Stimulated activated CD4-positive, alpha-beta T cell treated with anti-CD3 and anti-CD28 coated beads, Interleukin-15, amount 100 ng/mL, for 24 hours (primary cell): ENCODE data around the gene KDM4B.

Experiments used
- DNase-seq: peaks from one replicate; pipeline ENCODE4 v3.0.0-alpha.2; 2020

KDM4B gene

DNA sequence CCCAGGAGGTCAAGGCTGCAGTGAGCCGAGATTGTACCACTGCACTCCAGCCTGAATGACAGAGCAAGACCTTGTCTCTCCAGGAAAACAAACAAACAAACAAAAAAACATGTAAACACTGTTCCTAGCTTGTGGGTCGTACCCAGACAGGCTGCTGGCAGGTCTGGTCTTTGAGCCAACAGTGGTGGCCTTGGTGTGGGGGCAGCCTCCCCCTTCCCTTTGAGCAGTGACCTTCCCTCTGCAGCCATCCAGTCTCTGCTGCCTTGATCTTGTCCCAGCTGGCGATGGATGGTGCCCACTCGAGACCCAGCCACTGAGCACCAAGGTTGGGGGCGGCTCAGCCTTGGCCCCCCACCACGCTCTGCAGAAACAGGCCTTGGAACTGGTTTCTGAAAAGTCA lies 143.3 kb downstream of the KDM4B start:
- DNase-seq = no peak

DNA sequence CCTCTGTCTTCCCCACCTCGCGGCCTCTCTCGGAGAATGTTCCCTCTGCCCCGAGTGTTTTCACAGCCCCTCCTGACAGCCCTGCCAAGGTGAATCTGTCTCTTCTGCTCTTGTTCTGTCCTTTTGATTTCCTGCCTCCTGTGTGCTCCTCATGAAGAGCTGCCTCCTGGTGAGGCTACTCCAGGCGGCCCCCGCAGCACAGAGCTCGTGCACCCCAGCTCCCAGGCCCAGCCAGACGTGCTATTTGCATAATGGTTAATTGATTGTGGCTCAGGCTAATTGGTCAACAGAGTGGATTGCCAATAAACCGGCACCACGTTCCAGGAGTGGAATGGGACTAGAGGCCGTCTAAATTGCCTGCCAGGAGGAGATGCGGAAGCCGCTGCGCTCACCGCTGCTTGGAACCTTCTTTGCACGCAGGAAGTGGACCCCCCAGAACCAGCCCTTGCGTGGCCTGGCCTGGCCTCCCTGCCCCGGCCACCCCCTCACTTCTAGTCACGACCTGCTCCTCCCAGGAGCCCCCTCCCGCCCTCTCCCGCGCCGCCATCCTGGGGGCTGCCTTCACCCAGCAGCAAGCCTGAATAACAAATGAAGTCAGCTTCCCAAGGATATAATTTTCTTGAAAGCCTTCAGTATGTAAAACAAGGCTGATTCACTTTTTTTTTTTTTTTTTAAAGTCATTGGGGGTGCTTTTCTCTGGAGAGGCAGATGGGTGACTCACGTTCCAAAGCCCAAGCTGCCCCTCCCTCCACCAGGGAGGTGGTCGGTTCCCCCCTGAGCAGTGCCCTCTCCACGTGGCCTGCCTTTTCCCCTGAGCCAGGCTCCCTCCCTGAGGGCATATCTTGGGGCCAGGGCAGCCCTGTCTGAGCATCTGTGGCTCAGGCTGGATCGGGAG lies 144.0 kb downstream of the KDM4B start:
- DNase-seq = no peak

DNA sequence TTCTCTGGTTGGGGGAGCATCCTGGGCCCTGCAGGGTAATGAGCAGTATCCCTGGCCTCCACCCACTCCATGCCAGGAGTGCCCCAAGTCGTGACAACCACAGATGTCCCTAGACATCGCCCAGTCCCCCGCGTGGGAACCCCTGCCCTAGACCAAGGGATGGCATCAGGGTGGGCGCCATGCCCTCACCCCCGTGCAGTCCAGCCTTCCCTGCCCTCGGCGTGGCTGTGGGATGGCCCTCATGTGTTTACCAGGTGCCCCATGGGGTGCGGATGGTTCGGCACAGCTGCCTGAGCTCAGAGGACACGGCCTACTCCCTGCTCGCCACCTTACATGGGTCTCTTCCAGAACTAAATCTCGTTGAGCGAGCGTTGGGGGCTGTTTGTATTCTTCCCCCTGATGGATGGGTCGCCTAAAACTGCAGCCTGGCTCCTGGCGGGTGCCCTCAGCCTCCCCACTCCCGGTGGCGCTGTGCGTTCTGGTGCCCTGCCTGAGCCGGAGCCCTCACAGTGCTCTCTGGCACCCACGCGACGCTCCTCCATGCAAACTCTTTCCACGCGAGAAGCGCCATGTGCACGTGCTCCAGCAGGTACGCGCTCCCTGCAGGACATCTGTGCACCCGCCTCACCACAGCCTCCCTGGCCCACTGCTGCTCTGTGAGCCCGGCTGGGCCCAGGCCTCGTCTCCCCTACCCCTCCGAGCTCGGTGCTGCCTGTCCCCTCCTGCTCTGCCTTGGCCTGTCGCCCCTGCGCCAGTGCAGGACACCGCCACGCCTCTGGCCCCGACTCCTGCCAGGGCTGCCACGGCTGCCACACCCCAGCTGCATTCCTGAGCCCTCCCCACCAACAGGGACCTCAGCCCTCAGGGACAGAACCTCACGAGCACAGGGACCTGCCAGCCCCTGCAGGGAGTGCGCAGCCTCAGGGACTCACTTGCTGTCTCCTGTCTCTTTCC lies 145.0 kb downstream of the KDM4B start:
- no peak for DNase-seq

DNA sequence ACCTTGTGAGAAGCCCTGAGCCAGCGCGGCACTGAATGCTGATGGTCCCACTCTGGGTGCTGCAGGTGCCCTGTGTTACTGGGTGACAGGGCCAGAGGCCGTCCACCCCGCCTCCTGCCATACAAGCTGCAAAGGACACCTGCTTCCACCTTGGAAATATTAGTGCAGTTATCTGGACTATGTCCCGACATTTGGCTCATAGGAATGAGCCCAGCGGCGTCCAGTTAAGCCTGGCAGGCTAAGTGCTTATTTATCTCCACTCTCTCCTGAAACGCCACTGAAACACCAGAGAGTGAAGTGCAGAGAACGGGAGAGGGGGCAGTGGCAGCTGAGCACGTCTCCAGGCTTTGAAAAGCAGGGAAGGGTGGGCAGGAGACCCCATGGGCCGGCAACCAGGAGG lies 145.8 kb downstream of the KDM4B start:
- DNase-seq = no peak

DNA sequence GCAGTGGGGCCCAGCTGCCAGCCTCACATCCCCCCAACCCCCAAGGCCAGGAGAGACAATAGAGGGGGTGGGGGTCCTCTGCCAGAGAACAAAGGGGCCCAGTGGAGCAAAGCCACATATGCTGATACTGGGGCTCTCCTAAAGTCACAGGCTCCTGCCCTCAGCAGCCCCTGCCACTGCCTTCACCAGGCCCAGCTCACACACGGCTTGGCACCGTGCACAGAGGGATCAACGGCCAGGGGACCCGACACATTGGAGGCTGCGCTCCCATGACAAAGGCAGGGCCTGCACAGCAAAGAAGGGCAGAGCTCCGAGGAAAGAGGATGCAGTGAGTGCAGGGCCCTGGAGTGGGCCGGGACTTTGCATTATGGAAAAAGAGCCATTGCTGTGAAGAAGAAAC lies 146.4 kb downstream of the KDM4B start:
- DNase-seq = no peak

DNA sequence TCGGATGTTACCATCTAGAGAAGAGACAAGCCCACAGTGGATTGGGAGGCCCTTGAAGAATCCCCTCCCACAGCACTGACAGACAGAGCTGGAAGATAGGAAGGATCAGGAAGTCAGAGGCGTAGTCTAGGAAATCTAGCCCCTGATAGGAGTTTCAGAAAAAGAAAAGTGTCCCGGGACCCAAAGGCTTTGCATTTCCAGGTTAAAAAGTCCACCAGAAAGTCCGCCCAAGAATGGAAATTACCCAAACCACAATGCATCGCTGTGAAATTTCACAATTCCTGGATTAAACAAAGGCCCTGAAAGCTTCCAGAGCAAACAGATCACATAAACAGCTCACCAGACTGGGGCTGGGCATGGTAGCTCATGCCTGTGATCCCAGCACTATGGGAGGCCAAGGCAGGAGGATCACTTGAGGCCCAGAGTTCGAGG lies 146.9 kb downstream of the KDM4B start:
- DNase-seq = no peak

DNA sequence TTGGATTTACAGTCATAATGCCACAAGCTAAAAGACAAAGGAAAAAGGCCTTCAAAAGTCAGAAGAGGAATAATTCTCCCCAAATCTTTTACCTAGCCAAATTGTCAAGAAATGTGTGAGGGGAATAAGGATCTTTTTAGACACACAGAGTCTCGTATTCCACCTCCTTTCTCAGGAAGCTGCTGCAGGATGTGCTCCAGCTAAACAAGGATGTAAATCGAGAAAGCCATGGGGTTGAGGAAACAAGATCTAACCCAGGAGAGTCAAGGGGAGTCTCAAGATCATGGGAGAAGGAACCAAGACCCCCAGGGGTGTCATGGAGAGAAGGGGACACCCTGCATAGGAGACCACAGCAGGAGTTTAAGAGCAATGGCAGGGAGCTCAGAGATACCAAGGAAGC lies 147.4 kb downstream of the KDM4B start:
- DNase-seq = no peak

DNA sequence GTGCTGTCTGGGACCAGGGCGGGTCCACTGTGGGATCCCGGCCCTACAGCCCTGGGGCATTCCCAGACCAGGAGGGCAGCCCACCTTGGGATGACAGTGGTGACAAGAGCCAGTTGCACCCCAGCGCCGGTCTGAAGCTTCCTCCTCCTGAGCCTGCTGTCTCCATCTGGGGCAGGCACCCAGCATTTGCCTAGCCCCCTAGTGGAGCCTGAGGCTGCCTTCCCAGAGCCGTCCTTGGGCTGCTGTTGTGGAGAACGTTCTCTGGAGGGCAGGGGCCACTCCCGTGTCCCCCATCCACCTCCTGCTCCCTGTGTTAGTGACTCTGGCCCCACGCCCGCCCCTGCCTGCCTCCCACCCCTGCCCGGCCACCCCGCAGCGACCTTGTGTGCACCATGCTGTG lies 148.5 kb downstream of the KDM4B start:
- no peak for DNase-seq

DNA sequence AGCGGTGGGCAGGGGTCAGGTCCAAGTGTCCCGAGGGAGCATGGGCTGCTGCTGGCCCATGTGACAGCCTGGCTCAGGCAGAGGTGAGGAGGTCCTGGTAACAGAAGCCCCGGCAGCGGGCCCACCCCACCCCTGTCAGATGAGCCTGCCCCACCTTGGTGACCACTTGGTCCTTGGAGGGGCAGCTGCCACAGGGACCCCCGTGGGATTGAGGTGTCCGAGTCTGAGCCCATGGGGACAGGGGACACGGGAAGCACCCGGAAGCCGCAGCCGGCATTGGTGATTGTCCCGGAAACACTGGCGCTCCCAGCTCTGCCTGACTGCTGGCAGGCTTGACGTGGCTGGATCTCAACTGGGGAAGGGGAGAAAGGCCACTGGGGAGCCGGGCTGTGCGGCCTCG lies 149.1 kb downstream of the KDM4B start:
- no peak for DNase-seq

DNA sequence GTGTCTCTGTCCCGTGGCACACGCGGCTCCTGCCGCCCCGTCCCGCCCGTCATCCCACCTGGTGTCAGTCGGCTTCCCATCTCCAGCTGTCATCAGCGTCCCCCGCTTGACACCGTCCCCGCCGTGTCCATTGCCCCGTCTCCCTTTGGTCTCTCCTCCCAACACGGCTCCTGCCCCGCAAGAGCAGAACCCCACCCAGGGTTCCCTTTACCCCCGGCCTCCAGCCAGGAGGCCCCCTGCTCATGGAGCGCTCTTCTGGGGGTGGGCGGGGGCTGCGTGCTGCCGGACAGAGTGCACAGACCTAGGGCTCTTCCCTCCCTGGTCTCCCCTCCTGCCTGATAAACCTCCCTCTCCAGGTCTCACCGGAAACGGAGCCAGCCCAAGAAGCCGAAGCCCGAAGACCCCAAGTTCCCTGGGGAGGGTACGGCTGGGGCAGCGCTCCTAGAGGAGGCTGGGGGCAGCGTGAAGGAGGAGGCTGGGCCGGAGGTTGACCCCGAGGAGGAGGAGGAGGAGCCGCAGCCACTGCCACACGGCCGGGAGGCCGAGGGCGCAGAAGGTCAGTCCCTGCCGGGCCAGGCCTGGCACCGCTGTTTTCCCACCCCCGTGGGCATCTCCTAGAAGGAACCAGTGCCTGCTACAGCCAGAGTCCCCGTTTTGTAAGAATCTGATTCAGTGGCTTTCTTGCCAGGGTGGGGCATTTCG lies 150.5 kb downstream of the KDM4B start:
- no peak for DNase-seq

DNA sequence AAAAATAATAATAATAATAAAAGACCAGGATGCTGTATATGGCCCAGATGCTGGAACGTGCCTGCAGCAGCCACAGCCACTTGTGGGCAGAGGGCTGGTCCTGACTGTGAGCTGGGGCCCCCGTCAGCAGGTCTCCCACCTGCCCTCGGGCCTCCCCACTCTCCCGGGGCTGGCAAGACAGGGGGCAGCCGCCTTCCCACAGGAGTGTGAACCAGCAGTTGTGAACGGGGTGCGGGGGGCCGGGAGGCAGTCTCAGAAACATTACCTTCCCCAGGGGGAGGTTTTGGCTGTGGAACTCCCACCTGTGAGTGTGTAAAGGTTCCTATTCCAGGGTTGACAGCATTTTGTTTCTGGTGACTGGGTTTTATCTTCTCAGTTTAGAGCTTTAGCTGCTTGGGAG lies 151.4 kb downstream of the KDM4B start:
- DNase-seq = no peak

DNA sequence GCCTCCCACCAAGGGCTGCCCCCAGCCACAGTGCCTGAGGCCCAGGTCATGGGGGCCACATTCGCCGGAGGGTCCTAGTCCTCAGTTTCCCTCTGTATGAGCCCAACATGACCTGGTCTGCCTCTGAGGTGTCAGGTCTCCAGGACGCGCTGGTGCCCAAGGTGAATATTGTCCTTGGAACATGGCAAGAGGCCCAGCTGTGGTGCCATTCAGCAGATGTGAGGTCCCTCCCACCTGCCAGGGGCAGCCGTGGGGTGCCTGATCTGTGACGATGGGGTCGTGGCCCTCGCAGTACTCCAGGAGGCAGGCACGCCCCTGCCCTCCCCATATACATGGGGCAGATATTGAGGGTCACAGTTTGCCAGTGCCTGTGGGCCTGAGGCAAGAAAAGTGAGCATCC lies 151.9 kb downstream of the KDM4B start:
- no peak for DNase-seq

DNA sequence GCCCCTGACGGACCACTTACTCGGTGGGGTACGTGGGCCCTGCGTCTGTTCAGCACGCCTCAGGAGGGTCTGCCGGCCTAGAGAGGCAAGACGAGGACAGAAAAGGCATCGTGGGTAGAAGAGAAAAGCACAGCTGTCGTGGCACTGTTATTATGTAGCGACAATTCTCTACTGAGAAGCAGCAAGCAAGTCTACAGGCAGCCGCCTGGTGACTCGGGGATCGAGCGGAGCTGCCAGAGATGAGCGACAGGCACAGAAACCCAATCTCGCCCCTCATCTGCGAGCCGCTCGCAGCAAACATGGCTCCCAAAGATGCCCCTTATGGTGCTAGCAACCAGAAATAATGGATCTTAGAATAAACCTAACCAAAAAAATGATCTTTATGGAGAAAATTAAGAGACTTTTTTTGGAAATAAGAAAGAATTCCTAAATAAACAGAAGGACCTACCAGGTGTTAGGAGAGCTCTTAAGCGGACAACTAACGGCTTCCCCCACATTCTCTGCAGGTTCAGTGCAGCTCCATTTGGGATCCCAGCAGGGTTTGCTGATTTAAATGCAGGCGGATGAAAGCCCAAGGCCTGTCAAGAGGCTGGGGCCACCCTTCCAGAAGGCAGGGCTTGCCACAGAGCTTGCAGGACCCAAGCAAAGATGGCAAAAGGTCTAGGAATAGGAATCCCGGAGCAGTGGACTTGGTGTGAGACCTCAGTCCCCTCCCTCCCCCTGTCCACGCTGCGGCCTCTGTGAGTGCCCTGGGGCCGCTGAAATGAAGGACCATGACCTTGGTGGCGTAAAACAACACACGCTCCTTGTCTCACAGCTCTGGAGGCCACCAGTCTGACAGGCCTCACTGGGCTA lies 152.6 kb downstream of the KDM4B start:
- no peak for DNase-seq

DNA sequence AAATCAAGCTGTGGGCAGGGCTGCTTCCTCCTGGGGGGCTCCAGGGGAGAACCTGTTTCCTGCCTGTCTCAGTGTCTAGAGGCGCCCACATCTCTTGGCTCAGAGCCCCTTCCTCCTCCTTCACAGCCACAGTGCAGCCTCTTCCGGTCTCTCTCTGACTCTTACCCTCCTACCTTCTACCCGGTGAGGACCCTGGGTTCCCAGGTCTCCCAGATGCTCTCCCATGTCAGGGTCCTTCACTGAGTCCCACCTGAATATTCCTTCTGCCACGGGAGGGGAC lies 153.1 kb downstream of the KDM4B start:
- DNase-seq = no peak

DNA sequence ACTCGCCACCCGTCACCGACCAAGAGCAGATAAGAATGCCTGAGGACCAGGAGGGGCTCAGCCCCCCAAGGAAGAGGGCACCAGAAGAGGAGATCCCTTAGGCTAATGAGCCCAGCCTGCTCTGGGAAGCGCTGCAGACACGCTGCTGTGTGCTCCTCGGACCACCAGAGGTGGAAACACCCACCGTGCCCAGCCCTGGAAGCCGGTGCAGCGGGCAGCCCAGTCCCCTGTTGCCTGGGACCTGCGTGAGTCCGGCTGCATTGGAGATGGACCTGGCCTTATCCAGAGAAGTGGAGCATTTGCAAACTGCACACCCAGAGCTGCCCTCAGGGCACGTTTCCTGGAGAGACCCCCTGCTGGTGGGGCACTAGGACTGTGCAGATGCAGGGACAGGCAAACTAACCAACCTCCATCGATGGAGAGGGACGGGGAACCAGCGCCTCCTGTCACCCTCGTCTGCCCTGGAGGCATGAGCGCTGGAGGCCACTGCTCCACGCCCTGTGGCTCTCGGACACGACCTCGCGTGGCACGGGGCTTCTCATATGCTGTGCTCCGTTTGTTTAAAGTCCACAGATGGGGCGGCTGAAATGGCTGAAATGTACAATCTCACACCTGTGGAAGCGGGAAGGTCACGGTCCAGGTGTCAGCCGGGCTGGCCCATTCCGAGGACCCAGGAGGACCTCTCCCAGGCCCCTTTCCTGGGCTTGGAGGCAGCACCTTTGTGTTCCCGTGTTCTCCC lies 153.9 kb downstream of the KDM4B start:
- no peak for DNase-seq

DNA sequence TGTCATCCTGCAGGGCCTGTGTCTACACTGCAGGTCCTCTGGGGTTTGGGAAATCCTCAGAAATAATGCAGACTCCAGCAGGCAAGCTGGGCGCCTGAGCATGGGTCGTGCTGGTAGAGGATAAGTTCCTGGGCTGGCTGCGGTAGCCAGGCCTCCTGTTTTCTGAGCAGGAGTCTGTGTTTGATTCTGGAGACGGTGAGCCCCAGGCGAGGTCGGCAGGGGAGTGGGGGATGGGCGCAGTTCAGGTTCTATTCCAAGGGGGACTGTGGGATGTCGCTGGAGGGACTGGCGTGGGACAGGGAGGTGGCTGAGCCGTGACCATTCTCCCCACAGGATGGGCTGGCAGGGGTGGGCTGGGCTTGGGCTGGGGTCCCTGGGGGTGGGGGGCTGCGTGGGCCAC lies 154.7 kb downstream of the KDM4B start:
- no peak for DNase-seq

DNA sequence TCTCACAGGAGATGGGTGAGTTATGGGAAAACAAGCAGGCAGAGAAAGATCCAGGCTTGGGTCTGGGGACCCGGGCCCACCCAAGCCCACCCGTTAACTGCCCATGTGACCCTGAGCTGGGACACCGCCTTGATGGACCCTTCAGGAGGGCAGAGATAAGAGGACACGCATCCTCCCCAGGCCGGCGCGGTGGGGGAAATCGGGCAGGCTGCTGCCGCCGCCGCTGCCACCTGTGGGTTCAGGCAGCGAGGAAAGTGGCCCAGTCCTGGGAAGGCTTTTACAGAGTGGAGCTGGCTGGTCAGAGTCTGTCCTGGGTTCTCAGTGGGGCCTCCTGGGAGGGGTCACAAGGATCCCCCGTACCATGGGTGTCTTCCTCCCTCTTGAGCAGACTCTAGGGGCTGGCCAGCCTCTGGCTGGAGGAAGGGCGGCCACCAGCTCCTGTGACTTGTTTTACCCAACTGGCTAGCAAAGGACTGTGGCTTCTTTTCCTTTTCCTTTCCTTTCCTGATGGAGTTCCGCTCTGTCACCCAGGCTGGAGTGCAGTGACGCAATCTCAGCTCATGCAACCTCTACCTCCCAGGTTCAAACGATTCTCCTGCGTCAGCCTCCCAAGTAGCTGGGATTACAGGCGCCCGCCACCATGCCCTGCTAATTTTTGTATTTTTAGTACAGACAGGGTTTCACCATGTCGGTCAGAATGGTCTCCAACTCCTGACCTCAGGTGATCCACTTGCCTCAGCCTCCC lies 155.4 kb downstream of the KDM4B start:
- no peak for DNase-seq

DNA sequence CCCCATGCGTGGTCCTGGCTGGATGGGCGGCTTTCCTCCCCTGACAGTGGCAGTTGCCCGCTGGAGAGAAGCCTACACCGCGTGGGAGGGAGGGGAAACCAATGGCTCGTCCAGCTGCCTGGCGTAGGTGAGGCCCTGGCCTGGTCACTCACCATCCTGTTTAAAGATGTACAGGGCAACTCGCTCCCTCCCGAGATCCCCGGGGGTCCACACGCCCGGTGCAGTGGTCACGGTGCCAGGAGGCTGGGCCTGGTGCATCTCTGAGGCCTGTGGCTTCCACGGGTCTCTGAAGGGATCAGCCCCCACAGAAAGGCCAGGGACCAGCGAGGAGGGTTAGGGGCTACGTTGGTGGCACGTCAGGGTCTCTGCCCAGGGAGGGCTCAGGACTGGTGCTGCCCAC lies 156.5 kb downstream of the KDM4B start:
- no peak for DNase-seq

DNA sequence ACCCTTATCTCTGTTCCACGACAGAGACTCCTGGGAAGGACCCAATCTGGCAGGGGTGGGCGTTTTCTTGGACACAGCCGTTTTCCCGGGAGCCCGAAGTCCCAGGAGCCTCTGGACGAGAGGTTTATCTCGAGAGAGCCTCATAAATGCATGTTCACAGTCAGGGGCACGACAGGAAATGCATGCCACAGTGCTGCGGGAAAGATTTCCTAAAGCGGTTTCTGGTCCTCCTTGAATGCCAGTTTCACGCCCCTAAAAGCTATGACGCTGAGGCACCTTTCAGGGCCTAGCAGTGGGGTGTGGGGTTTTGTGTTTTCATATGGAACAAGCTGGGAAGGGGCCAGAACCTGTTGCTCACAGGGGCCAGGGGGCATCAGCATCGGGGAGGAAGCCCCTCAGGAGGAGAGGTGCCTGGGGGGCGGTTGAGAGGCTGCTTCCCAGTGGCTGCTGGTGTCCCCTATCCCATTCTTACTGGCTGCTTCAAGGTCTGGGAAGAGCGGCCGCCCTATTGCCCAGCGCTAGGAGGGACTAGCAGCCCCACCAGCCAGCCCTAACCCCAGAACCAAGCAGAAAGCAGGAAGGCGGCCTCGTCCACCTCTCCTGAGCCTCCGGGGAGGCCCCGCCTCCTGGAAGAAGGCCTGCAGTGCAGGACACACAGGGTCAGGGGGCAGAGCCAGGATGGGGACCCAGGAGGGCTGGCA lies 157.0 kb downstream of the KDM4B start:
- no peak for DNase-seq

DNA sequence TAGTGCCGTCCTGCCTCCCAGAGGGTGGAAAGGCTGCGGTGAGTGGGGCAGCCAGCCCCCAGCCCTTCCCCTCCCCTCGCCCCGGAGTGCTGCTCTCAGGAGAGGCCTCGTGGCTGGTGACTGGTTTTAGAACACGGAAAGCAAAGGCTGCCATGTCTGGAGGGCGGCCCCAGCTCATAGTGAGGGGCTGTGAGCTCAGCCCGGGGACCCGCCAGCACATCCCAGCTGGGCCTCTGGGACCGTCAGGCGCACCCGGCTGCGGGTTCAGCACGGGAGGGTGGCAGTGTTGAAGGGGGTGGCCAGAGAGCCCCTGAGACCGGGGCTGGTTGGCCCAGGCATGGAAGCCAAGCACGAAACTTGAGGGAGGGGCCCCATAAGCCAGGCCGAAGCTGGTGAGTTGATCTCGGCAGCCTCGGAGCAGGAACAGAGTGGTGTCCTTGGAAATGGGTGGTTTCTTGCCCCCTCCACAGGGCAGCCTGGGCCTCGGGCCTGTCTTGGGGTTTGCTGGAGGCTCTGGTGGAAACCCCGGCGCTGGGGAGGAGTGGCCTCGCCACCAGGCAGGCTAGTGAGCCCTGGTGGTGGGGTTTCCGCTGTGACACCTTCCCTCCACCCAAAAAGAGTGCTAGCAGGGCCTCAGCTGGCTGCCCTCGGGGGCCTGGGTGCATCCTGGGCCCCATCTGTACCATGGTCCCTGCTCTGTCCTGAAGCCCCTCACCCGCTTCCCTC lies 157.7 kb downstream of the KDM4B start:
- no peak for DNase-seq
